GM20000 (cell line): ENCODE data around the gene MTAP.

Source experiments
- DNase-seq: peaks from one replicate; pipeline ENCODE4 v3.0.0; 2012; ENCODE audit warnings: low spot score
- TF ChIP-seq, protein P1 (sequence below): IDR thresholded peaks from 2 replicates; pipeline ENCODE4 v1.5.1; 2012; ENCODE audit warnings: mild to moderate bottlenecking, control low read depth; ENCODE audit errors: extremely low read depth, missing control alignments

MTAP gene

DNA sequence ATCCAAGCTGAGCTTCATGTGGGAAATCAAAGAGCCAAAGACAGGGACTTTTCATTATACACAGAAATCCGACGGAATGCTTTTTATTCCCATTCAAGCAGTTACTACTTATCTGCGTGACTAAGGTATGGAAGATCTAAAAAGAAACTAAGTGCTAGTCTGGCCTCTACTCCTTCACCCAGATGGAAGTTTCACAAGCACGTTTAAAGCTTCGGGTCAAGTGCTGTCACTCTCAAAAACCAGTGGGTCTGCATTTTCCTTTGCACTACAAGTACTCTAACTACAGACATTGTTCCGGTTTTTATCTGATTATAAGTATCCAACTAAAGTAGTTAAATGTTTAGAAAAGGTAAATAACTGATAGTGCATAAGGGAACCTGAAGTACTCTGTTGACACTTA, 13.7 kb upstream of the MTAP start:
- no peak for DNase-seq
- TF ChIP-seq, protein P1, sequence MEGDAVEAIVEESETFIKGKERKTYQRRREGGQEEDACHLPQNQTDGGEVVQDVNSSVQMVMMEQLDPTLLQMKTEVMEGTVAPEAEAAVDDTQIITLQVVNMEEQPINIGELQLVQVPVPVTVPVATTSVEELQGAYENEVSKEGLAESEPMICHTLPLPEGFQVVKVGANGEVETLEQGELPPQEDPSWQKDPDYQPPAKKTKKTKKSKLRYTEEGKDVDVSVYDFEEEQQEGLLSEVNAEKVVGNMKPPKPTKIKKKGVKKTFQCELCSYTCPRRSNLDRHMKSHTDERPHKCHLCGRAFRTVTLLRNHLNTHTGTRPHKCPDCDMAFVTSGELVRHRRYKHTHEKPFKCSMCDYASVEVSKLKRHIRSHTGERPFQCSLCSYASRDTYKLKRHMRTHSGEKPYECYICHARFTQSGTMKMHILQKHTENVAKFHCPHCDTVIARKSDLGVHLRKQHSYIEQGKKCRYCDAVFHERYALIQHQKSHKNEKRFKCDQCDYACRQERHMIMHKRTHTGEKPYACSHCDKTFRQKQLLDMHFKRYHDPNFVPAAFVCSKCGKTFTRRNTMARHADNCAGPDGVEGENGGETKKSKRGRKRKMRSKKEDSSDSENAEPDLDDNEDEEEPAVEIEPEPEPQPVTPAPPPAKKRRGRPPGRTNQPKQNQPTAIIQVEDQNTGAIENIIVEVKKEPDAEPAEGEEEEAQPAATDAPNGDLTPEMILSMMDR, result no peak

DNA sequence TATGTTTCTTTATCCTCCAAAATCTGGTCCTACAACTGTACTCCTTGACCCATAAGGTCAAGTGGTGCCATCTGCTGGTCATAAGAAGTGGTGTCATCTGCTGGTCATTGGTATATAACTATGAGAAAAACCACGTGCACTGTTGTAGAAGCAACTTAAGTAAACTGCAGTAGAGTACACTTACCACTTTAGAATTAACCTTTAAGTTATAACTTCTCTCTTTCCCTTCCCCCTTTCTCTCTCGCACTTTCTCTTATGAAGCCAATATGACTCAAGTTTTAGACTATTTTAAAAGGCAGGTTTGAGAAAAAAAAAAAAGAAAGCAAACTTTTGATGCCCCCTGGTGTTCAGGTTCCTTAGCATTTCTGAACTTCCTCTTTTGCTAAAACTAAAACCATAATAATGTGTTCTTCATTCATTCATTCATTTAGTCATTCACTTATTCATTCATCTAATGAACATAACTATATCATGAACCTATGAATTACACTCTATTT, 12.8 kb upstream of the MTAP start:
- DNase-seq, result peak; percentile 69
- TF ChIP-seq, protein P1, result peak; percentile 45

DNA sequence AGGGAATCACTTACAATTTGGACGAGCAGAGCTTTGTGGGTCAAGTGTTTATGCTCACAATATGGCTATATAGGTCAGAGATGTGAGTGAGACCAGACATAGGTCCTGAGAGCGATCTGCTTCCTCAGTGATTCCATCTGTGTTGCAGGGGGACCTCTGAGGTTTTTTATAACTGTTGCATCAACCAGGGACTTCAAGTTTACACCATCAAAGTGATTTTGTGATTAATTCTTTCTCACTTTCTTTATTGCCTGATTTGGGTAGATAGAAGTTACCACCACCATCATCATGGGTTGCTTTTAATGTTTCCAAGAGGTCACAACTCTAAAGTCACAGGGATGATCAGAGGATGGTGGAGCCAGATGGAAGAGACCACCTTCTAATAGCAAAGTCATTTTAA, 7.0 kb upstream of the MTAP start:
- TF ChIP-seq, protein P1, result no peak
- DNase-seq, result no peak

DNA sequence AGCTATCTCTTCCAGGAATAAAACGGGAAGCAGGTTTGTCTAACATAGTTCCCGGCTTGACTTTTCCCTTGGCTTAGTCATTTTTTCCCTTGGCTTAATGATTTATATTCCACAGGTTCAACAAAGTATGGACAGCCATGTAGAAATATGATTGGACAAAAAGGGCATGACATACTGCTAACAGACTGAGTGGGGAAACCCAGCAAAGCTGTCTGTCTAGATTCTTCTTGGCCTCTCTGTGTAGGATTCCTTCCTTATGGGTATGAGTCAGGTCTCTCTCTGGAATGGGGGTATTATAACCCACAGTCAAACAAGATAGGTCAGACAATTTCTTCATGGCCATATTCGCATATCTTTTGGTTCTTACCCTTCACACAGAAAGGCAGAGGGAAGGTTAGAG, 5.7 kb upstream of the MTAP start:
- DNase-seq, result no peak
- TF ChIP-seq, protein P1, result no peak

DNA sequence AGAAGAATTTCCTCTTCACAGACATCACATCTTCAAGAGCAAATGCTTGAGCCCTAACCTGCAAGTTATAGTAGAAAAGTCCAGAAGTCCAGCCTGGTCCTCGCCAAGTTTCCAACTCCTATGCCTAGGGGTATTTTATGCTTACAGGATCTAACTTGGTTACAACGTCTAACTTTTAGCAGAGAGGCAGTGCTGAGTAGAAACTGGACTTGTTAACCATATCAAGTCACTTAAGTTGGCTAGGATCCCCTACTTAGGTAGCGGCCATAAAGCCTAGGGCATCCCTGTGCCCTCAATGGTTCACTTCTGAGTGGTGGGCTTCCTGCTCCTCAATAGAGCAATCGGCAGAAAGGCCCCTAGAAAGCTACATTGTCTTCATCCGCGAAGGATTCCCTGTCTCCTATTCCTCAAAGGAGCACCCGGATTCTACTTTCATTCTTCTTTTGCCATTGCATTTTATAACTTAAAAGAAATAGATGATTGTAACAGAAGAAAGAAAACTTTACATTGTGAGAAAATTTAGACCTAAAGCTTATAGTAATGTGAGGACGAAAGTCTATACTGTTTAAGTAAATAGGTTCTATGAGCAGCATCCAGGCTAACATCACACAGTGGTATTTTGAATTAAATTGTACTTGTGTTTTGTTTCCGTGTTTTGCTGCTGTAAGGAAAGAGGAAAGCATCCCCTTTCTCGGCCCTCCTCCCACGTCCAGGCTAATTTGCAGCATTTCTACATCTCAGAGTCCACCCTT, 1.3 kb upstream of the MTAP start:
- DNase-seq, result no peak
- TF ChIP-seq, protein P1, result no peak

DNA sequence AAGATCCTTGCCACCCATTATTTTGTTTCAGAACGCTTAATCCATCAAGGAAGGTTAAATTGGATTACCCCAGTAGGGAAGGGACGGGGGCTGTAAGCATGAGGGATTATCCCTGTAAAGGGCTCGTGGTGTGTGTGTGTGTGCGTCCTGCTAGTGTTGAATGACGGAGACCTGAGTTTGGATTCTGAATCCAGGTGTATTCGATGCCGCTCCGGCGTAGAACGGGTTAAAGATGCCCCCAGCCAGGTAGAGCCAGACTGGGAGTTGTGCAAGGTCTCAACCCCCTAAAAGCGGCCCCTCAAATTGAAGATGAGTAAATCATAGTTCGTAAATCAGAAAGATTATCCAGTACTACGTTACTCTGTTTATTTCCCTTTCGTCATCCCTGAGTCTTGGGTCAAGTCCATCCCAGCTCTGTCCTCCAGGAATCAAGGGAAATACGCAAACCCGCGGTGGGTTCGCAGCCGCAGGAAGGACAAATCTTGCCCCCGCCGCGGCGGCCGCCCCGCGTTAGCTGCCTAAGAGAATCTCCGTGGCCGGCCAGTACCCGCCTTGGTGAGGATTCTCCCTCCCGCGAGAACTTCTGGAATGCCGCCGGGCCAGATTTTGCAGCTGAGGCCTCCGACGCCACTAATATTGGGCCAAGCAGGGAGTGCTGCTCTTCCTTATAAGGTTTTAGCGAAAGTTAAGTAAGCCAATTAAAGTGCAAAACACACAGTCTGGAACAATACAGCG, 586 bp upstream of the MTAP start:
- DNase-seq, result peak; percentile 26
- TF ChIP-seq, protein P1, result no peak

DNA sequence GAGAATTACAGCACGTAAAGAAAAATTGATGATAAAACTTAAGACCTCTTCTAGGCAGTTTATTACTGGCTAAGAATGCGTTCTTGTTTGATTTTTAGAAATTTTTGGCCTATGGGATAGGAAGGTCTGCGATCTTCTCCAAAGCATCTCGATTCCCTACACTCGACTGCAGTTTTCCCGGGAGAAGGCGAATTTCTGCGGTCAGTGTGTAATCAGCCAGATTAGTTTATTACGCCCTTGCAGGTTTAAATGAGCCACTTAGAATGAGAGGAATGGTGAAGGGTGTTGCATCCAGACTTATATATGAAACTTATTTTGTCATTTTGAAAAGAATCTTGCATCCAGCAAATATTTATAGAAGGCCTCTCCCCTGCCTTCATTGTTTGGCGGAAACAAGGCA, 1.2 kb downstream of the MTAP start:
- no peak for DNase-seq

More for the DNA sequence above, 1.2 kb downstream of the MTAP start:
- TF ChIP-seq, protein P1, result no peak
